ENCODE measurements around the gene ARHGEF4.

ARHGEF4 gene

DNA sequence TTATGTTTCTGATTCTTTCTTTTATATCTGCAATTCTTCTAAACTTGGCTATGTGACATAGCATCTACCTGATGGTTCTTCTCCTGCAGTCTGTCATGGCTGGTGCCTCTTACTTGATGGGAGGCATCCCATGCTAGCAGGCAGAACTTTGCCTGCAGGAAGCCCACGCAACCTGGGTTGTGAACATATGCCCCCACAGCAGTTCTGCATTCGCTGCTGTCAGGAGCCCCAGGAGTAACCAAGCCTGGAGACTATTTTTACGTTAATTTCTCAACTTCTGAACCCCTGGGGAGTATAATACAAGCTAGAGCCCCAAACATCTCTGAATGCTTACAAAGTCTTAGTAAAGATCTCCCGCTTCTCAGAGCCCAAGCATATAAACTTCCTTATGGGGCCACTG is 244.5 kb downstream of the ARHGEF4 start:
- DNase-seq (ENCODE audit: low read depth, low spot score) = no peak
- TF ChIP-seq POLR2AphosphoS5 (IDR thresholded peaks at IDR 0.05; ENCODE audit: borderline replicate concordance, low read depth, low read length) = no peak
- no peak overlapping the region for H3K9ac ChIP-seq (ENCODE audit: insufficient read length)
- no peak overlapping the region for H3K27ac ChIP-seq
- peaks cover 89% of the 10 kb centered on the region for H3K36me3 ChIP-seq (ENCODE audit: insufficient read depth, low read length)
- H3K4me3 ChIP-seq = no peak overlapping the region
- no peaks in the 10 kb centered on the region for H3K9me3 ChIP-seq (ENCODE audit: low read depth, low read length)

DNA sequence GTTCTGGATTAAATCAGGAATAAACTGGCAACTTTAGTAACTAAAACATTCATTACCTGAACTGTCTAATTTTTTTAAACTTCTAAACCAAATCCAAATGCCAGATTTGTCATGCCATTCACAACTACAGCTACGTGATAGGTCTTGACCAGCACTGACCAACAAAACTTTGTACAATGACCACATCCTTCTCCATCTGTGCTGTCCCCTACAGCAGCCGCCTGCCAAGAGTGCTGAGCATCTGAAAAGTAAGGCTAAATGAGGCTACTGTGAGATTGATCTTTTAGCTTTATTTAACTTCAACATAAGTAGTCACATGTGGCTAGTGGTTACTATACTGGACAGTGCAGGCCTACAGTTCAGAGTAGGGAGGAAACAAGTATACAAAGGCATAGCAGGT is 248.9 kb downstream of the ARHGEF4 start:
- Histone ChIP-seq H3K27ac (no peak overlapping the region), H3K36me3 (ENCODE audit: insufficient read depth, low read length) (peaks cover 80% of the 10 kb centered on the region), H3K9me3 (ENCODE audit: low read depth, low read length) (no peaks in the 10 kb centered on the region), H3K4me3 (no peak overlapping the region), H3K9ac (ENCODE audit: insufficient read length) (no peak overlapping the region)
- DNase-seq (ENCODE audit: low read depth, low spot score) = no peak
- no peak for TF ChIP-seq EZH2 (IDR thresholded peaks at IDR 0.05)
- no peak for TF ChIP-seq FOXP2 (optimal IDR thresholded peaks at IDR 0.05; ENCODE audit: control extremely low read depth, extremely low read length, insufficient read depth)
- TF ChIP-seq POLR2AphosphoS5 (IDR thresholded peaks at IDR 0.05; ENCODE audit: borderline replicate concordance, low read depth, low read length) = no peak

DNA sequence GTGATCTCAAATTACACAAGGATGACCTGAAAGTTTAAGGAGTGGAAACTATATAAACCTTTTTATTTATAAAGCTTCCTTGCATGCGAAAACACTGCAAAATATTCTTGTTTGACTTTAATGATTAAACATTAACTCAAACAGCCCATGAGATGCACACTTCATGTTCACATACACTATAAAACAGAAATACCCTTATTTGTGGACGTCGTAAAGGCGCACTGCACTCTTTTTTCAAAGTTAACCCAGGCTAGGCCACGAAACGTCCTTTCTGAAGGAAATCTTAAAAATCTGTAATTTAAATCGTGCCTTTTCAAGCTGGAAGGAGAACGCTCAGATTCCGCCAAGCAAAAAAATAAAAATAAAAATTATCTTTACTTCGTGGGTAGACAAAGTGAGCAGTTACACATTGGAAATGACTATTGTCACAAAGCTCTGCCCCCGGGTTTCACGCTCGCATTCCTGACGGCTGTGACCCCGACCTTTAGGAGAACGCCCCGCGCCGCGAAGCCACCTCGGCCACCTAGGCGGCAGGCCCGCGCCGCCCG is 255.8 kb downstream of the ARHGEF4 start:
- DNase-seq (ENCODE audit: low read depth, low spot score) = no peak
- H3K27ac ChIP-seq = peak overlapping the region; percentile 73
- no peak for TF ChIP-seq POLR2AphosphoS5 (IDR thresholded peaks at IDR 0.05; ENCODE audit: borderline replicate concordance, low read depth, low read length)
- TF ChIP-seq EZH2 (IDR thresholded peaks at IDR 0.05) = no peak
- no peak for TF ChIP-seq FOXP2 (optimal IDR thresholded peaks at IDR 0.05; ENCODE audit: control extremely low read depth, extremely low read length, insufficient read depth)
- H3K4me3 ChIP-seq = peak overlapping the region; percentile 93
- H3K36me3 ChIP-seq (ENCODE audit: insufficient read depth, low read length) = peaks cover 34% of the 10 kb centered on the region
- H3K9ac ChIP-seq (ENCODE audit: insufficient read length) = peak overlapping the region; percentile 95
- no peaks in the 10 kb centered on the region for H3K9me3 ChIP-seq (ENCODE audit: low read depth, low read length)

DNA sequence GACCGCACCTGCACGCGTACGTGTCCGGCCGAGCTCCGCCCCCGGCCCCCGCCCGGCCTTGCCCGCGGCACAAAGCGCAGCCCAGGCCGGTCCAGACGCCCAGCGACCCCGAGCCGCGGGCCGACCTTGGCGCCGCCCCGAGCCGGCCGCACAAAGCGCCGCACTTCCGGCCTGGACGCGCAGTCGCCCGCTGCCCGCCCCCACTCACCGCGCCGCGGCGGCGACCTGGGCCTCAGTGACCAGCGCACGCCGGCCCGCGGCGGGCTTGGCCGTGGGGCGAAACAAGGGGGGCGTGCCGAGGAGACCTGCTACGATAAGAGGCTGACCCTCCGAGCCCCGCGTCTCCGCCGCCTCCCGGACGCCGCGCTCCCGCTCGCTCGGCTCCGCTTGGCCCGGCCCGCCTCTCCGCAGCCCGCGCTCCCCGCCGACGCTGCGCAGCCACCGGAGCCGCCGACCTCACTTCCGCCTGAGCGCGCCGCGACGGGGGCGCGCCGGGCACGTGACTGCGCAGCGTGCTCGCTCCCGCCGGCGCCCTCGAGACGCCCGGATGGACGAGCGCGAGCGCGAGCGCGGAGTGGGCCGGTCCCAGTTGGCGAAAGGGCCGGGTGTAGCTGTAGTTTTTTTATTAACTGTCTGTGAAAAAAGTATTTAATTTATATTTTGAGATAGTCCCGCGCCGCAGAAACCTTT is 256.4 kb downstream of the ARHGEF4 start, which contains the start of gene FAM168B:
FAM168B (minus strand) TSS at position 455 of the 690 bp plus-strand sequence. CDS start 10,814 bp downstream, outside the sequence.
- H3K9ac ChIP-seq (ENCODE audit: insufficient read length) = peak within 1 kb of the TSS; percentile 95
- H3K9me3 ChIP-seq (ENCODE audit: low read depth, low read length) = no peaks in the 10 kb centered on the region
- TF ChIP-seq EZH2 (IDR thresholded peaks at IDR 0.05) (no peak), FOXP2 (optimal IDR thresholded peaks at IDR 0.05; ENCODE audit: control extremely low read depth, extremely low read length, insufficient read depth) (peak; percentile 46), POLR2AphosphoS5 (IDR thresholded peaks at IDR 0.05; ENCODE audit: borderline replicate concordance, low read depth, low read length) (peak; percentile 82)
- no peak for DNase-seq (ENCODE audit: low read depth, low spot score)
- peak within 1 kb of the TSS; percentile 92 for H3K27ac ChIP-seq
- peaks cover 28% of the 10 kb centered on the region for H3K36me3 ChIP-seq (ENCODE audit: insufficient read depth, low read length)
- peak within 1 kb of the TSS; percentile 93 for H3K4me3 ChIP-seq

DNA sequence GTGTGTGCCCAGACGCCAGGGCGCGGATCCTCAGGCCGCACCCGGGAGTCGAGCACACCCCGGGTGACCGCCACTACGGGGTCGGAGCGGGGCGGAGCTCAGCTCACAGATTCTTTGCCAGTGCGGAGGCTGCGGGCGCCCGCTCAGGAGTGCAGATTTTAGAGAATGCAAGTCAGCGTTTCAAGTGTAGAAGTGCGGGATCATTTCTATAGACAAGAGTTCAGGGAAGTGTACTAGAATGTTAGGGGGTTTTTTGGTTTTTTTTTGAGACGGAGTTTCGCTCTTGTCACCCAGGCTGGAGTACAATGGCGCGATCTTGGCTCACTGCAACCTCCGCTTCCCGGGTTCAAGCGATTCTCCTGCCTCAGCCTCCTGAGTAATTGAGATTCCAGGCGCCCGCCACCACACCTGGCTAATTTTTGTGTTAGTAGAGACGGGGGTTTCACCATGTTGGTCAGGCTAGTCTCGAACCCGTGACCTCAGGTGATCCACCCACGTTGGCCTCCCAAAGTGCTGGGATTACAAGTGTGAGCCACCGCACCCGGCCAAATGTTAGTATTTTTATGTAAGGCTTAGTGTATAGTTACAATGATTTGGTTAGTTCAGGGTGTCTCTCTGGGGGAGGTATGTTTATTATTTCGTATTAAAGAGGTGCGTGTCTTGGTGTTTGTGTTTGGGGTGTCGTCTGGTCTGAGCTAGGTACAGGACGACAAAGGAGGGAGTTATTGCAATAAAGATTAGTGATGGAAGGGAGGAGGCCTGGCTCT is 257.2 kb downstream of the ARHGEF4 start:
- H3K36me3 ChIP-seq (ENCODE audit: insufficient read depth, low read length) = peaks cover 20% of the 10 kb centered on the region
- peak overlapping the region; percentile 95 for H3K9ac ChIP-seq (ENCODE audit: insufficient read length)
- H3K4me3 ChIP-seq = peak overlapping the region; percentile 93
- TF ChIP-seq EZH2 (IDR thresholded peaks at IDR 0.05) (no peak), POLR2AphosphoS5 (IDR thresholded peaks at IDR 0.05; ENCODE audit: borderline replicate concordance, low read depth, low read length) (no peak), FOXP2 (optimal IDR thresholded peaks at IDR 0.05; ENCODE audit: control extremely low read depth, extremely low read length, insufficient read depth) (no peak)
- H3K9me3 ChIP-seq (ENCODE audit: low read depth, low read length) = no peaks in the 10 kb centered on the region
- peak overlapping the region; percentile 92 for H3K27ac ChIP-seq
- DNase-seq (ENCODE audit: low read depth, low spot score) = no peak

DNA sequence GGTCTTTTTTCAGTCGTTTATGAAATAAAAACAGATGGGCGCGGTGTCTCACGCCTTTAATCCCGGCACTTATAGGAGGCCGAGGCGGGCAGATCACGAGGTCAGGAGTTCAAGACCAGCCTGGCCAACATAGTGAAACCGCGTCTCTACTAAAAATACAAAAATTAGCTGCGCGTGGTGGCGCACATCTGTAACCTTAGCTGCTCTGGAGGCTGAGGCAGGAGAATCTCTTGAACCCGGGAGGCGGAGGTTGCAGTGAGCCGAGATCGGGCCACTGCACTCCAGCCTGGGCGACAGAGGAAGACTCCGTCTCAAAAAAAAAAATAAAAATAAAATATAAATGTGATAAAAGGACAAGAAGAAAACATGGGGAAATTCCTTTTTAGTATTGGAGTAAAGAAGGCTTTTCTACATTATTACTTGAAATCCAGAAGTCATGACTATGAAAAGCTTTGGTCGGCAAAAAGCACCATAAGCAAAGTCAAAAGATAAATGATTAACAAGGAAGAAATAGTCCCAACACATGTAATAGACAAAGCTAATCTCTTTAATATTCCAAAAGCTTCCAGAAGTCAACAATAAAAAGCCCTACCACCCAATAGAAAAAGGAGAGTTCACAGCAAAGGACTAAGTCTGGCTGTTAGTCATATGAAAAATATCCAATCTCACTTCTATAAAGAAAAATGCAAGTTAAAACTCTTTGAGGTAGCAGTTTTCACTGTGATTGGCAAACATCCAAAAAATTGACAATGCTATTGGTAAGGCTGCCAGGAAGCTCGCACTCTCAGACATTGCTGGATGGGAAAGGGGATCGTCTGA is 258.0 kb downstream of the ARHGEF4 start:
- DNase-seq (ENCODE audit: low read depth, low spot score) = no peak
- peak overlapping the region; percentile 92; the same call in 1 of the 2 replicates for H3K27ac ChIP-seq
- H3K36me3 ChIP-seq (ENCODE audit: insufficient read depth, low read length) = peaks cover 13% of the 10 kb centered on the region
- no peak overlapping the region for H3K9ac ChIP-seq (ENCODE audit: insufficient read length)
- H3K4me3 ChIP-seq = peak overlapping the region; percentile 93; the same call in 1 of the 2 replicates
- TF ChIP-seq POLR2AphosphoS5 (IDR thresholded peaks at IDR 0.05; ENCODE audit: borderline replicate concordance, low read depth, low read length) (no peak), FOXP2 (optimal IDR thresholded peaks at IDR 0.05; ENCODE audit: control extremely low read depth, extremely low read length, insufficient read depth) (no peak), EZH2 (IDR thresholded peaks at IDR 0.05) (no peak)
- no peaks in the 10 kb centered on the region for H3K9me3 ChIP-seq (ENCODE audit: low read depth, low read length)

Measured in SK-N-MC (cell line).